Measurements from ENCODE around the gene IHH.

Gene IHH

DNA sequence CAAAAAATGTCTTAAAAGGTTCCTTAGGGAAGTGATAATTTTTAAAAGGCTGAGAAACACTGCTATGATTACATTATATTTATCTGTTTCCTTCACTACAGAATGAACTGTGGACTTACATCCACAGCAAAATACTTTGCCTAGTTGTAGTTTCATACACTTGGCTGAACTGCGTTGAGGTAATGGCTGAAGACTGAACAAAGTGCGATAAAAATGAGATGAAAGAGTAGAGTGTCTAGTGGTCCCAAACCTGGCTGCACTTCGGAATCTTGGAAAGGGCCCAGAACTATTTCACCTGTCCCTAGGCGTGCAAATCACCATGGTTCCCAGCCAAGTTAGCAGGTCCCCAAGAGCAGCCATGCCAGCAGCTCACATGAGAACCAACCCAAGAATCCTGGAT is 18.2 kb upstream of the IHH start:
- H3K4me3 ChIP-seq (replicated peaks; ENCODE audit: low read depth, low read length) = no peak overlapping the region
- DNase-seq (ENCODE audit: extremely low read depth, low read depth) = no peak
- TF ChIP-seq, protein P1, sequence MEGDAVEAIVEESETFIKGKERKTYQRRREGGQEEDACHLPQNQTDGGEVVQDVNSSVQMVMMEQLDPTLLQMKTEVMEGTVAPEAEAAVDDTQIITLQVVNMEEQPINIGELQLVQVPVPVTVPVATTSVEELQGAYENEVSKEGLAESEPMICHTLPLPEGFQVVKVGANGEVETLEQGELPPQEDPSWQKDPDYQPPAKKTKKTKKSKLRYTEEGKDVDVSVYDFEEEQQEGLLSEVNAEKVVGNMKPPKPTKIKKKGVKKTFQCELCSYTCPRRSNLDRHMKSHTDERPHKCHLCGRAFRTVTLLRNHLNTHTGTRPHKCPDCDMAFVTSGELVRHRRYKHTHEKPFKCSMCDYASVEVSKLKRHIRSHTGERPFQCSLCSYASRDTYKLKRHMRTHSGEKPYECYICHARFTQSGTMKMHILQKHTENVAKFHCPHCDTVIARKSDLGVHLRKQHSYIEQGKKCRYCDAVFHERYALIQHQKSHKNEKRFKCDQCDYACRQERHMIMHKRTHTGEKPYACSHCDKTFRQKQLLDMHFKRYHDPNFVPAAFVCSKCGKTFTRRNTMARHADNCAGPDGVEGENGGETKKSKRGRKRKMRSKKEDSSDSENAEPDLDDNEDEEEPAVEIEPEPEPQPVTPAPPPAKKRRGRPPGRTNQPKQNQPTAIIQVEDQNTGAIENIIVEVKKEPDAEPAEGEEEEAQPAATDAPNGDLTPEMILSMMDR (IDR thresholded peaks at IDR 0.05; ENCODE audit: low read depth, low read length, missing control alignments) = no peak

DNA sequence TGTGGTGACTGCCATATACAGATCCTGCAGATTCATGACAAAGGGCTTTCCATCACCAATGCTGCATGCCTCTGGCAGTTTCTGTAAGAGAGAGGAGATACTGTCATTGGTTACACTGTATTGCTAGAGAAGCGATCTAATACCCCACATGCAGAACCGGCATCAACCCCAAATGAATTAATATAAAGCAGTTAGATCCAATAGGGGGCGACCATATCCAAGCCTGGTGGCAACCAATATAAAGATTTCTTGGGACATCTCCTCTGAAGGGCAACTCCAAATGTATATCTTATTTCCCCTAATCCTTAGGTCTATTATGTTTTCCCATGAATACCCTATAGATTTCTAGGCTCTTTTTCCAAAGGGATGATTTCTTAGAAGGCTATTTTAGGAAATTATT is 17.4 kb upstream of the IHH start:
- TF ChIP-seq, protein P1 (IDR thresholded peaks at IDR 0.05; ENCODE audit: low read depth, low read length, missing control alignments) = no peak
- H3K4me3 ChIP-seq (replicated peaks; ENCODE audit: low read depth, low read length) = no peak overlapping the region
- DNase-seq (ENCODE audit: extremely low read depth, low read depth) = no peak

DNA sequence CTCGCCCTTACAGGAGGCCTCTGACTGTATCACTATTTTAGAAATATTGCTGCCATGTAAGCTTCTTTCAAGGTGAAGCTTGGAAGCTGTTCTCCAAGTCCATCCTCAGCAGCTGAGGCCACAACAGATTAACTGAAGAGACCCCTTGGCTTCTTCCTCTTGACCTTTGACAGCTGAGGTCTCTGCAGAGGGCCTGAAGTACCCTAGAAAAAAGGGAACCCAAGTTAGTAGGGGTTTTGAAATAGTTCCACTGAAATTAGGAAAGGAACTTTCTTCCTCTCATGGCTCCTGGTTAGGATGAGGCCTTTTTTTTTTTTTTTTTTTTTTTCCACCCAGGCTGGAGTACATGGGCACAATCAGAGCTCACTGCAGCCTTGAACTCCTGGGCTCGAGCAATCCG is 15.5 kb upstream of the IHH start:
- TF ChIP-seq, protein P1 (IDR thresholded peaks at IDR 0.05; ENCODE audit: low read depth, low read length, missing control alignments) = no peak
- H3K4me3 ChIP-seq (replicated peaks; ENCODE audit: low read depth, low read length) = no peak overlapping the region
- DNase-seq (ENCODE audit: extremely low read depth, low read depth) = no peak

DNA sequence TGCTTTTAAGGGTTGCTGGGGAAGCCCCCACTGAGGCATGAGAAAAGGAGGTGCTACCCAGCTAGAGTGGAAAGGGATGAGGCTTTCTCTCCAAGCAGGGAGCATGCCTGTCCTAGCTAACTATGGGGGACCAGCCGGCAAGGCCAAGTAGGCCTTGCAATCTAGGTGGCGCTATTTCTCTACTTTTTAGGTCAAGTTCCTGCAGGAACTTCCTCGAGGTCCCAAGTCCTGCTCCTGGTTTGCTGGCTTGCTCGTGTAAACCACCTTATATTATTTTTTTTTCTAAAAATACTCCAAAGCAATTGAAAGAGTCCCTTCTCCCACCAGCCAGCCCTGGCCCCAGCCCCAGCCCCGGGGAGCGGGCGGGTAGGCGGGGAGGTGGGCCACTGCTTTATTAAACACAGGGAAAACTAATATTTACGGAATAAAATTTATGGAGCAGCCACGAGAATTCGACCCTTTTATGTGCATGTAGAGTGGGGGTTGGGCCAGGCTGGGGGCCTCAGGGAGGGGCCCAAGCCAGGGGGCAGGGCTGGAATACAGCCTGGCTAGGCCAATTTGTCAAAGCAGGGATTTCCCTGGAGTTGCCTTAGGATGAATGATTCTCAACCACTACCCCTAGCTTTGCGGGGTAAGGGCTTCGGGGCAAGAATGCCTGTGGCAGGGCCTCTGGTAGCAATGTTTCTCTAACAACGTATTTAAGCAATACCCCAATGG is 12.8 kb upstream of the IHH start:
- TF ChIP-seq, protein P1 (IDR thresholded peaks at IDR 0.05; ENCODE audit: low read depth, low read length, missing control alignments) = peak; percentile 67
- peak; percentile 12 for DNase-seq (ENCODE audit: extremely low read depth, low read depth)
- no peak overlapping the region for H3K4me3 ChIP-seq (replicated peaks; ENCODE audit: low read depth, low read length)

DNA sequence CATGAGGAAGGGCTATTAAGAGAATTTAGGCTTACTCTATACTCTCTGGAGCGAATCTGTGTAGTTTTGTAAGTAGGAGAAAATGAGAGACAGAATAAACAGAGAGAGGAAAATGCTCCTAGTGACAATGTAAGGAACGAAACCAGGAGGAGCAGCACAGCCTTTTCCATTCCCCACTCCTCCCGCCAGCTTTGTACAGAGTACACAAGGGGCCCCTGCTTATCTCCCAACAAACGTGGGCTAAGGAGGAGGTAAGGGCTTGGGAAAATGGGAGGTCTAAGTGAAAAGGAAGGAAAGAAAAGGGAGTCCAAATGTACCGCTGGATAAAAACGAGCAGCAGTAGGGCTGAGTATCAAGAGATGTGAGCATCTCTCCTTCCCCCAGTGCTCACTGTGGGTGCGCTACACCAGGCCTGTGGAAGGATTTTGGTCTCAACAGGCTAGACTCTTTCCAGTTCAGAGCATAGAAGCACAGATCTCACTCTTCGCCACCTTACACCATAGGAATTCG is 12.1 kb upstream of the IHH start:
- H3K4me3 ChIP-seq (replicated peaks; ENCODE audit: low read depth, low read length) = no peak overlapping the region
- TF ChIP-seq, protein P1 (IDR thresholded peaks at IDR 0.05; ENCODE audit: low read depth, low read length, missing control alignments) = no peak
- no peak for DNase-seq (ENCODE audit: extremely low read depth, low read depth)

DNA sequence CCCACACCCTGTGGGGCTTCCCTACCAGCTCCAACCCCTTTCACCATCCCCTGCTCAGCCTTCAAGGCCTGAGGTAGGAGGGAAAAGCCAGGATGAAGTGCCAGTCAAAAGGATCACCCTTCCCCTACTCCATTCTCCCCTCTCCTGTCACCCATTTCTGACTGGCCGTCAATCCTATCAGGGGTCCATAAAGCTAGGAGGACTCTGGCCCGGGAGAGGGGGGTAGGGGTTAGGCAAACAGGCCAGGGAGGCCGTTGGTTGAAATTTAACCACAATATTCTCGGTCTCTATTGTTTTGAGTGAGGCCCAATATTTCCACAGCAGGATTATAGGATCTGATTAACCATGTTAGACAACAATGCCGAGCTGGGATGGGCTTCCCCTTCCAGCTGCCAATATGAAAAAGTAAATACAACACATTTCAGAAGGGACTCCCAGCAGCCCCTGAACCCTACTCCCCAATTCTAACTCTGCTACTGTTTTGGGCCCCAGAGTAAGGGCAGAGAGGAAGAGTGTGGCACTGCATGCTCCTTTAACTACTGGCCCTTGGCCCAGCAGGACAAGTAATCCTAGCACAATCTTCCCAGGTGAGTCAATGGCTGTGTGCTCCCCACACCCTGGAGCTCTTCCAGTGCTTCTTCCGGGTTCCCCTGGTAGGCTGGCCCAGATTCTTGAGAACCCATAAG is 10.6 kb upstream of the IHH start:
- TF ChIP-seq, protein P1 (IDR thresholded peaks at IDR 0.05; ENCODE audit: low read depth, low read length, missing control alignments) = no peak
- H3K4me3 ChIP-seq (replicated peaks; ENCODE audit: low read depth, low read length) = no peak overlapping the region
- DNase-seq (ENCODE audit: extremely low read depth, low read depth) = no peak

All from HFF-Myc (cell line).